Esophagus squamous epithelium (tissue), 4 donors: ENCODE results near the gene ALDH8A1.

Experiments
- POLR2A ChIP-seq, 4 donors: fragments of 450-650 bp; IDR thresholded peaks; one replicate each; pipeline ENCODE4 v1.6.1; 2017; ENCODE audit warnings: antibody characterized with exemption in 4 of 4, mild to moderate bottlenecking in 4 of 4, moderate library complexity in 3 of 4
- TF ChIP-seq, protein P1 (sequence below), 6 experiments: fragments of 450-650 bp in 4 of 6; fragments of 200-600 bp in 2 of 6; sonication (generic) in 2 of 6; IDR thresholded peaks; one replicate each; pipeline ENCODE4 v1.5.1; 2016 to 2019; ENCODE audit warnings: antibody characterized with exemption in 6 of 6, mild to moderate bottlenecking in 4 of 6, moderate library complexity in 4 of 6

DNA sequence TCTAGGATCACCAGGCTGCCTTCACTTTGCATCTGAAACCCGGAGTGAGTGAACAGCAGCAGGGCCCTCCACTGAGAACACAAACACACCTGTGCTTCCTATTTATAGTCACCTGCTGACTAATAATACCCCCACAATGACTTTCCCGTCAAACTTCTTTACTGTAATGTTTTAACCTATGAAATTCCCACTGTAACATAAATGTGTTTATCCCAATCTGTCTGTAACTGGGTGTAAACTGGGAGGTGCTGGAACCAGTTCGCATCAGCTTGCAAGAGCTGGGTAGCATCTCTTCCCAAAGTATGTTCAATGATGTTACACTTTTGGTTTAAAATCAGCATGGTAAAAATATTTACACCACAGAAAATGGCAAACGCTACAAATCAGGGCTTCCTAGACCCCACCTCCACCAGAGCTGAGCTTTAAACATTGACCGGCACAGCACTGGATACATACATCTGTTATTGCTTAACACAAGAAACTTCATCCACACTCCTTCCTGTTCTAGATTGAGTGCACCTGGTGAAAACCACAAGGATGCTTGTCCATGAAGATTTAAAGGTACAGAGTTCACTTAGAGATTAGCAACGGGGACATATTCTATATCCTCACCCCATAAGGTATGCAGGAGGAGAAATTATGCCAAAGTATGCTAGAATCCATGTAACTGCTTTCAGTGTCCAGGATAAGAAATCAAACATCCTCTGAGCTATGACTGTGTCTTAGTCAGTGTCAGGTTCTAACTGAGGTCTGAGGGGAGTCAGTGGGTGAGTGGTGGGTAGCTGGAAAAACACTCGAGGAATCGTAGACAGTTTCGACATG, 79.0 kb downstream of the ALDH8A1 start:
- TF ChIP-seq, protein P1, sequence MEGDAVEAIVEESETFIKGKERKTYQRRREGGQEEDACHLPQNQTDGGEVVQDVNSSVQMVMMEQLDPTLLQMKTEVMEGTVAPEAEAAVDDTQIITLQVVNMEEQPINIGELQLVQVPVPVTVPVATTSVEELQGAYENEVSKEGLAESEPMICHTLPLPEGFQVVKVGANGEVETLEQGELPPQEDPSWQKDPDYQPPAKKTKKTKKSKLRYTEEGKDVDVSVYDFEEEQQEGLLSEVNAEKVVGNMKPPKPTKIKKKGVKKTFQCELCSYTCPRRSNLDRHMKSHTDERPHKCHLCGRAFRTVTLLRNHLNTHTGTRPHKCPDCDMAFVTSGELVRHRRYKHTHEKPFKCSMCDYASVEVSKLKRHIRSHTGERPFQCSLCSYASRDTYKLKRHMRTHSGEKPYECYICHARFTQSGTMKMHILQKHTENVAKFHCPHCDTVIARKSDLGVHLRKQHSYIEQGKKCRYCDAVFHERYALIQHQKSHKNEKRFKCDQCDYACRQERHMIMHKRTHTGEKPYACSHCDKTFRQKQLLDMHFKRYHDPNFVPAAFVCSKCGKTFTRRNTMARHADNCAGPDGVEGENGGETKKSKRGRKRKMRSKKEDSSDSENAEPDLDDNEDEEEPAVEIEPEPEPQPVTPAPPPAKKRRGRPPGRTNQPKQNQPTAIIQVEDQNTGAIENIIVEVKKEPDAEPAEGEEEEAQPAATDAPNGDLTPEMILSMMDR (IDR thresholded peaks at IDR 0.05), result no peak
- TF ChIP-seq POLR2A (IDR thresholded peaks at IDR 0.05), result no peak
